ENCODE results near the gene TTC9C.
"Not testable (repeated sequence)": the region's sequence is repeated elsewhere in the genome, so short reads cannot be mapped to it uniquely, and the experiment has no call there.

TTC9C gene

GRCh38 chr11:62752994-62753735 lies 24.9 kb downstream of the TTC9C start:
- no peak for DNase-seq

- DNase-seq: peak; percentile 97
Measured at GRCh38 chr11:62753736-62754603, 25.7 kb downstream of the TTC9C start, which contains the start of gene ZBTB3. Gene ZBTB3, minus strand, starts transcription at chr11:62754160. Its CDS starts 496 bp downstream, at chr11:62753664.

- no peak for DNase-seq
Measured at GRCh38 chr11:62755086-62755615, 26.9 kb downstream of the TTC9C start.

- no peak for DNase-seq
Measured at GRCh38 chr11:62757846-62758788, 29.8 kb downstream of the TTC9C start.

- DNase-seq: not testable (repeated sequence)
Measured at GRCh38 chr11:62760867-62761227, 32.6 kb downstream of the TTC9C start.

GRCh38 chr11:62770778-62771143 lies 42.5 kb downstream of the TTC9C start:
- DNase-seq: peak; percentile 24

GRCh38 chr11:62771144-62772021 lies 43.1 kb downstream of the TTC9C start, which contains the start of gene TAF6L:
Gene TAF6L, plus strand, starts transcription at chr11:62771396. Its CDS starts 4,388 bp downstream, at chr11:62775784.
- peak; percentile 98 for DNase-seq

GRCh38 chr11:62774407-62774806 lies 46.1 kb downstream of the TTC9C start:
- no peak for DNase-seq

- DNase-seq: no peak
Measured at GRCh38 chr11:62775646-62776045, 47.4 kb downstream of the TTC9C start.

- DNase-seq: no peak
Measured at GRCh38 chr11:62777389-62777788, 49.1 kb downstream of the TTC9C start.

GRCh38 chr11:62778441-62778840 lies 50.2 kb downstream of the TTC9C start:
- no peak for DNase-seq

GRCh38 chr11:62782753-62783152 lies 54.5 kb downstream of the TTC9C start:
- no peak for DNase-seq

GRCh38 chr11:62786318-62787004 lies 58.2 kb downstream of the TTC9C start:
- peak; percentile 90 for DNase-seq

GRCh38 chr11:62787005-62787759 lies 58.9 kb downstream of the TTC9C start, which contains the start of gene TMEM179B:
Gene TMEM179B, plus strand, starts transcription at chr11:62787402. Its CDS starts 30 bp downstream, at chr11:62787432.
- DNase-seq: peak; percentile 99
